ENCODE data around the gene RGMA.
"Not testable (repeated sequence)": the region's sequence is repeated elsewhere in the genome, so short reads cannot be mapped to it uniquely, and the experiment has no call there.

The RGMA gene

GRCh38 chr15:93031557-93032384 is 57.2 kb downstream of the RGMA start:
- 95% methylated on average over 44 of the region's 44 CpGs for WGBS
- H3K9ac ChIP-seq (ENCODE audit: low read depth, low read length); H3K27me3 ChIP-seq (ENCODE audit: insufficient read depth, low read length); H3K36me3 ChIP-seq (ENCODE audit: insufficient read depth, low read length); H3K27ac ChIP-seq (ENCODE audit: low read depth, low read length); H3K4me1 ChIP-seq (ENCODE audit: insufficient read depth, low read length); H3K9me3 ChIP-seq (ENCODE audit: insufficient read depth, low read depth, low read length); H3K4me3 ChIP-seq (ENCODE audit: low read length): not testable (repeated sequence)

- H3K27ac ChIP-seq (ENCODE audit: low read depth, low read length), result no peak overlapping the region
- no peak overlapping the region for H3K4me3 ChIP-seq (ENCODE audit: low read length)
- WGBS, result 82% methylated on average over 9 of the region's 9 CpGs
- H3K9ac ChIP-seq (ENCODE audit: low read depth, low read length), result no peak overlapping the region
- peaks cover 7% of the 10 kb centered on the region; the same call in 1 of the 2 replicates for H3K4me1 ChIP-seq (ENCODE audit: insufficient read depth, low read length)
- H3K27me3 ChIP-seq (ENCODE audit: insufficient read depth, low read length), result no peaks in the 10 kb centered on the region
- no peaks in the 10 kb centered on the region for H3K9me3 ChIP-seq (ENCODE audit: insufficient read depth, low read depth, low read length)
- H3K36me3 ChIP-seq (ENCODE audit: insufficient read depth, low read length), result peaks cover 16% of the 10 kb centered on the region
Observed at GRCh38 chr15:93031103-93031464, 57.9 kb downstream of the RGMA start.

DNA sequence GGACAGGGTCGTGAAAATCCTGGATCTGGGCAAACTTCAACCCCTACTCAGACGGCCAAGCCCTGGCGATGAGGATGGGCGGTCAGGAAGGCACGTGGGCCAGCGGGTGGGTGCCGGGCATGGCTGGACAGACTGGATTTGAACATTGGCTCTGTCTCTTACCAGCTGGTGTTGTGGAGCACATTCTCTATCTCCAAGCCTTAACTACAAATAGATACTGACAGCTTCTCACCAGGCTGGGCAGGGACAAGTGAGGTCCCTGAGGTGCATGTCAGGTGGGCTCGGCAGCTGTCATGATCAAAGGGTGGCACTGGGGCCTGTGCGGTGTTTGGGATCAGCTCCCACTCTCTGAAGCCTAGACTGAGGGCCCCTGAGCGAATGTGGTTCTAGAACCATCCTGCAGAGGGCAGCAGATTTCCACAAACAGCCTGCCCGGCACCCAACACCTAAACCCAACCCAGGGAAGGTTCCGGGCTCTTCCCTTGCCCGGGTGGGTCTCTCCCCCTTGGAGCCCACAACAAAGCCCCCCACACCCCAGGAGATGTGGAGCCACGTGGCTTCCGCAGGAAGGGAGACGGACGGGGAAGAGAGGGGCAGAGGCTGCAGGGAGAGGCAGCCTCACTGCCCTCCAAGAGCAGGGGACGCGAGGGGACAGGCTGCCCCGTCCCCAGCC is 58.4 kb downstream of the RGMA start:
- Histone ChIP-seq H3K27ac (ENCODE audit: low read depth, low read length) (no peak overlapping the region), H3K27me3 (ENCODE audit: insufficient read depth, low read length) (no peaks in the 10 kb centered on the region), H3K9me3 (ENCODE audit: insufficient read depth, low read depth, low read length) (no peaks in the 10 kb centered on the region), H3K4me1 (ENCODE audit: insufficient read depth, low read length) (peaks cover 7% of the 10 kb centered on the region; the same call in 1 of the 2 replicates), H3K4me3 (ENCODE audit: low read length) (no peak overlapping the region), H3K9ac (ENCODE audit: low read depth, low read length) (no peak overlapping the region), H3K36me3 (ENCODE audit: insufficient read depth, low read length) (peaks cover 21% of the 10 kb centered on the region)
- 46% methylated on average over 18 of the region's 20 CpGs for WGBS

- H3K4me1 ChIP-seq (ENCODE audit: insufficient read depth, low read length), result peaks cover 7% of the 10 kb centered on the region; the same call in 1 of the 2 replicates
- H3K27me3 ChIP-seq (ENCODE audit: insufficient read depth, low read length), result no peaks in the 10 kb centered on the region
- no peak overlapping the region for H3K9ac ChIP-seq (ENCODE audit: low read depth, low read length)
- H3K4me3 ChIP-seq (ENCODE audit: low read length), result no peak overlapping the region
- H3K27ac ChIP-seq (ENCODE audit: low read depth, low read length), result no peak overlapping the region
- H3K9me3 ChIP-seq (ENCODE audit: insufficient read depth, low read depth, low read length), result no peaks in the 10 kb centered on the region
- 73% methylated on average over 12 of the region's 12 CpGs for WGBS
- peaks cover 28% of the 10 kb centered on the region for H3K36me3 ChIP-seq (ENCODE audit: insufficient read depth, low read length)
Observed at GRCh38 chr15:93029836-93030429, 59.1 kb downstream of the RGMA start.

GRCh38 chr15:93029214-93029835 is 59.7 kb downstream of the RGMA start:
- H3K9ac ChIP-seq (ENCODE audit: low read depth, low read length), result no peak overlapping the region; the same call in 1 of the 2 replicates

DNA sequence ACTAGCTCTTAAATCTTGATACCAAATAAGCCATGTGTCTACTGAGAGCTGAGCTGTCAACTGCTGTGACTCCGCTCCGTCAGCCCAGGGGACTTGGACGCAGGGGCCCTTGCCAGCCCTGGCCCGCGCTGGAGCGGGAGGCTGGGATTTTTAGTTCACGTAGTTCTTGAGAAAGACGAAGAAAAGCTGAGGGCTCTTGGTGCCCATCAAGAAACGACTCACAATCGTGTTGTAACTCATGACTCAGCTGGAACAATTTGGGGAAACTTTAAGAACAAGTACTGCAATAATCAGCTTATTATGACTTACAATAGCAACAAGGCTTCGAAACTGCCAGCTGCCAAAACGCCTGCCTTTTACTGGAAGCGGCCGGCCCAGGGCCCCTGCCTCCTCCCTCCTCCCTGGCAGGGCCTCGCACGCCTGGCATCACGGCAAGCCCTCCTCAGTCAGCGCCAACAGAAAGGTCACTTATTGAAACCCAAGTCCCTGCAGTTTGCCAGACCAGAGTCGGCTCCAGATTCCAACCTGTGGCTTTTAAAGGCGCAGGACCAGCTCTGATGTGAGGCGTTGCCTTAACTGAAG is 60.3 kb downstream of the RGMA start:
- Histone ChIP-seq H3K4me1 (ENCODE audit: insufficient read depth, low read length) (peaks cover 7% of the 10 kb centered on the region; the same call in 1 of the 2 replicates), H3K27ac (ENCODE audit: low read depth, low read length) (no peak overlapping the region), H3K4me3 (ENCODE audit: low read length) (no peak overlapping the region), H3K9me3 (ENCODE audit: insufficient read depth, low read depth, low read length) (no peaks in the 10 kb centered on the region), H3K27me3 (ENCODE audit: insufficient read depth, low read length) (no peaks in the 10 kb centered on the region), H3K36me3 (ENCODE audit: insufficient read depth, low read length) (peaks cover 40% of the 10 kb centered on the region), H3K9ac (ENCODE audit: low read depth, low read length) (no peak overlapping the region; the same call in 1 of the 2 replicates)
- 92% methylated on average over 21 of the region's 21 CpGs for WGBS

More at GRCh38 chr15:93029214-93029835, 59.7 kb downstream of the RGMA start:
- peaks cover 7% of the 10 kb centered on the region; the same call in 1 of the 2 replicates for H3K4me1 ChIP-seq (ENCODE audit: insufficient read depth, low read length)
- H3K4me3 ChIP-seq (ENCODE audit: low read length), result no peak overlapping the region
- H3K27ac ChIP-seq (ENCODE audit: low read depth, low read length), result no peak overlapping the region
- H3K27me3 ChIP-seq (ENCODE audit: insufficient read depth, low read length), result no peaks in the 10 kb centered on the region
- H3K9me3 ChIP-seq (ENCODE audit: insufficient read depth, low read depth, low read length), result no peaks in the 10 kb centered on the region
- WGBS, result 88% methylated on average over 17 of the region's 17 CpGs
- H3K36me3 ChIP-seq (ENCODE audit: insufficient read depth, low read length), result peaks cover 34% of the 10 kb centered on the region

DNA sequence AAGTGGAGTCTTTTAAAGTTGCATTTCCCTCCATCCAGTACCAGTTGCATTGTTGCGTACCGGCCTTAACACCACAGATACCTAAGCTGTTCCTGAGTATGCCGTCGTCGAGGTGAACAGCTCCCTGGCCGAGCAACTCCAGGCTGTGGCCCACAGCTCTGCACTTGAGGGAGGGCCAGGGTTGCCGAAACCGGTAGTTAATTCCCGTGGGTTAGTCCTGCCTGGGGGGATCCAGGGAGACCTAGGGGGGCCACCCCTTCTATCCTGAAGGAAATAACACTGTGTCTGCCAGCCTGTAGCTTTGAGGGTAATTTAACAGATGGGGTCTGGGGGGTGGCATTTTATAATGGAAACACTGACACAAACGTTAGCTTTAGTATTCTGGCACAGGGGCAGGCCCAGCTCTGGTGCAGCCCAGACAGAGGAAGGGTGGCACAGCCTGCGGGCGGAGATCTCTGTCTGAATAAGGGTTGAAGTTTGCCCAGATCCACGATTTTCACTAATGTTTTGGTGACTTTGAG is 60.8 kb downstream of the RGMA start:
- 91% methylated on average over 13 of the region's 13 CpGs for WGBS
- no peak overlapping the region for H3K9ac ChIP-seq (ENCODE audit: low read depth, low read length)
- no peak overlapping the region for H3K4me3 ChIP-seq (ENCODE audit: low read length)

DNA sequence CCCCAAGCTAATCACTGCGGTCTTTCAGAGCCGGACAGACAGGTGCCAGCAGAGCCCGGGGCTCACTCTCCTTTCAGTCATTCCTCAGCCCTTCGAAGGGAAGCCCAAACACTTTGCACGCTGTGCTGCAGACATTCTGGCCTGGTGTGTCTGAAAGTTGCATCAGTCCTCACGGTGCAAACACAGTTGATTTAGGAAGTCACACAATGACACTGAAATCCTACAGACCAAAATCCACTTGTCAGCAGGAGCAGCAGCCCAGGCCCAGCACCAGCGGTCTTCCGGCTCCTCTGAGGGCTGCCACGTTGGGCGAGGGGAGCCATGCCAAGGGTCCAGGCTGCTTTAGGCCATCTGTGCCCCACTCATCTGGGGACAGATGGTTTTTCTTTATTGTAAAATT is 61.6 kb downstream of the RGMA start:
- Histone ChIP-seq H3K9ac (ENCODE audit: low read depth, low read length) (no peak overlapping the region), H3K27ac (ENCODE audit: low read depth, low read length) (no peak overlapping the region), H3K4me1 (ENCODE audit: insufficient read depth, low read length) (peaks cover 7% of the 10 kb centered on the region; the same call in 1 of the 2 replicates)

More for the DNA sequence above, 60.8 kb downstream of the RGMA start:
- no peak overlapping the region for H3K27ac ChIP-seq (ENCODE audit: low read depth, low read length)
- peaks cover 45% of the 10 kb centered on the region for H3K36me3 ChIP-seq (ENCODE audit: insufficient read depth, low read length)
- peaks cover 7% of the 10 kb centered on the region; the same call in 1 of the 2 replicates for H3K4me1 ChIP-seq (ENCODE audit: insufficient read depth, low read length)
- no peaks in the 10 kb centered on the region for H3K9me3 ChIP-seq (ENCODE audit: insufficient read depth, low read depth, low read length)
- H3K27me3 ChIP-seq (ENCODE audit: insufficient read depth, low read length), result no peaks in the 10 kb centered on the region

GRCh38 chr15:93026380-93026817 is 62.6 kb downstream of the RGMA start:
- H3K9me3 ChIP-seq (ENCODE audit: insufficient read depth, low read depth, low read length), result no peaks in the 10 kb centered on the region
- H3K4me1 ChIP-seq (ENCODE audit: insufficient read depth, low read length), result peaks cover 7% of the 10 kb centered on the region; the same call in 1 of the 2 replicates
- WGBS, result 95% methylated on average over 9 of the region's 9 CpGs
- H3K9ac ChIP-seq (ENCODE audit: low read depth, low read length), result no peak overlapping the region
- H3K27ac ChIP-seq (ENCODE audit: low read depth, low read length), result no peak overlapping the region
- peaks cover 63% of the 10 kb centered on the region for H3K36me3 ChIP-seq (ENCODE audit: insufficient read depth, low read length)
- H3K4me3 ChIP-seq (ENCODE audit: low read length), result no peak overlapping the region
- H3K27me3 ChIP-seq (ENCODE audit: insufficient read depth, low read length), result no peaks in the 10 kb centered on the region

More for the DNA sequence above, 61.6 kb downstream of the RGMA start:
- H3K4me3 ChIP-seq (ENCODE audit: low read length), result no peak overlapping the region
- no peaks in the 10 kb centered on the region for H3K9me3 ChIP-seq (ENCODE audit: insufficient read depth, low read depth, low read length)
- peaks cover 53% of the 10 kb centered on the region for H3K36me3 ChIP-seq (ENCODE audit: insufficient read depth, low read length)
- no peaks in the 10 kb centered on the region for H3K27me3 ChIP-seq (ENCODE audit: insufficient read depth, low read length)
- WGBS, result 93% methylated on average over 10 of the region's 10 CpGs

- WGBS, result 100% methylated on average over 1 of the region's 1 CpG
- Histone ChIP-seq H3K36me3 (ENCODE audit: insufficient read depth, low read length) (peaks cover 71% of the 10 kb centered on the region), H3K4me3 (ENCODE audit: low read length) (no peak overlapping the region), H3K27ac (ENCODE audit: low read depth, low read length) (no peak overlapping the region), H3K9ac (ENCODE audit: low read depth, low read length) (no peak overlapping the region), H3K4me1 (ENCODE audit: insufficient read depth, low read length) (peaks cover 7% of the 10 kb centered on the region; the same call in 1 of the 2 replicates), H3K27me3 (ENCODE audit: insufficient read depth, low read length) (no peaks in the 10 kb centered on the region), H3K9me3 (ENCODE audit: insufficient read depth, low read depth, low read length) (no peaks in the 10 kb centered on the region)
Observed at GRCh38 chr15:93025625-93025982, 63.4 kb downstream of the RGMA start.
